Measurements from ENCODE around the gene BAZ2B. TPM values are rescaled to one million over a fixed set of nuclear protein-coding genes. Genes with fewer than 3 reads are reported as not detected.

The BAZ2B gene
- total RNA-seq: 111 and 128 TPM in 2 replicates

GRCh38 chr2:159616286-159616701 lies at the start of gene BAZ2B:
Gene BAZ2B (minus strand): TSS chr2:159616548. CDS start chr2:159478719, 137,829 bp downstream.

GRCh38 chr2:159285929-159286708 lies 330.2 kb downstream of the BAZ2B start, which contains the start of gene WDSUB1:
Gene WDSUB1 (minus strand): TSS chr2:159286703. CDS start chr2:159283069, 3,634 bp downstream.

Small RNAs within 50 kb of the gene (small RNA-seq; reads per million reads assigned to genes)
- gene RF00019: not detected

Other genes starting within 250 kb of the BAZ2B start
- gene MARCHF7, start 96.0 kb upstream of the BAZ2B start, total RNA-seq: 195 and 220 TPM in 2 replicates
- gene CD302, start 181.7 kb upstream of the BAZ2B start, total RNA-seq: 15.9 and 16.1 TPM in 2 replicates